Effector memory CD4-positive, alpha-beta T cell (primary cell): ENCODE results near the gene NID2.

Experiments used
- DNase-seq, 3 donors: peaks; one replicate each; pipeline ENCODE4 v3.0.0-alpha.2; 2020
- H3K27ac ChIP-seq: 2 replicates; pipeline ENCODE4 v1.7.0; 2013; ENCODE audit warnings: mild to moderate bottlenecking, low read length, moderate library complexity; ENCODE audit not compliant: insufficient read depth, poor library complexity, severe bottlenecking
- H3K27me3 ChIP-seq: replicated peaks from 2 replicates; pipeline ENCODE4 v1.7.0; 2013; ENCODE audit warnings: mild to moderate bottlenecking, low read length; ENCODE audit not compliant: insufficient read depth, control insufficient read depth, poor library complexity, severe bottlenecking
- H3K36me3 ChIP-seq: 2 replicates; pipeline ENCODE4 v1.7.0; 2013; ENCODE audit warnings: mild to moderate bottlenecking, low read length, moderate library complexity; ENCODE audit not compliant: control insufficient read depth, insufficient read depth
- H3K4me1 ChIP-seq: 2 replicates; pipeline ENCODE4 v1.7.0; 2013; ENCODE audit warnings: low read length, mild to moderate bottlenecking; ENCODE audit not compliant: control insufficient read depth, insufficient read depth, poor library complexity, severe bottlenecking
- H3K4me3 ChIP-seq: 2 replicates; pipeline ENCODE4 v1.7.0; 2013; ENCODE audit warnings: low read length, low read depth, mild to moderate bottlenecking; ENCODE audit not compliant: insufficient read depth, poor library complexity, severe bottlenecking
- H3K9me3 ChIP-seq: 2 replicates; pipeline ENCODE4 v1.7.0; 2013; ENCODE audit warnings: mild to moderate bottlenecking, low read length, moderate library complexity; ENCODE audit not compliant: control insufficient read depth

NID2 gene

DNA sequence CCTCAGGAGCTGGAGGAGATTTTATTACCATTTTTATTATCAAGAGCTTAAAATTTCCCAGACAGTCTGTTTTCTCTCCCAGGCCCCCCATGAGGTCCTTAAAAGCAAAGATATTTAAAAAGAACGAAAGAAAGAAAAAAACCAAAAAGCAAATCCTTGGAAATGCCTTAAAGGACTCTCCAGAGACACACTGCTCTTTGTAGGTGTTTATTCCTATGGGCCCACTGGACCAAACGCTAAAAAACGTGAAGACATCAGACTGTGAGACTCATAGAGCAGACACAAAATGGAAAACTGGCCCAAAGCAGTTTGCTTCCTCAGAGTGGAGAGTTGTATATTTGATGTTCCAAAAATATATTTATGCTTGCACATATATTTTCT is 1.2 kb upstream of the NID2 start:
- H3K27me3 ChIP-seq, result peaks cover 12% of the 10 kb centered on the region
- no peak for DNase-seq
- H3K36me3 ChIP-seq, result no peaks in the 10 kb centered on the region
- no peaks in the 10 kb centered on the region for H3K9me3 ChIP-seq
- no peak overlapping the region for H3K27ac ChIP-seq
- peaks cover 21% of the 10 kb centered on the region for H3K4me1 ChIP-seq
- H3K4me3 ChIP-seq, result no peak overlapping the region

DNA sequence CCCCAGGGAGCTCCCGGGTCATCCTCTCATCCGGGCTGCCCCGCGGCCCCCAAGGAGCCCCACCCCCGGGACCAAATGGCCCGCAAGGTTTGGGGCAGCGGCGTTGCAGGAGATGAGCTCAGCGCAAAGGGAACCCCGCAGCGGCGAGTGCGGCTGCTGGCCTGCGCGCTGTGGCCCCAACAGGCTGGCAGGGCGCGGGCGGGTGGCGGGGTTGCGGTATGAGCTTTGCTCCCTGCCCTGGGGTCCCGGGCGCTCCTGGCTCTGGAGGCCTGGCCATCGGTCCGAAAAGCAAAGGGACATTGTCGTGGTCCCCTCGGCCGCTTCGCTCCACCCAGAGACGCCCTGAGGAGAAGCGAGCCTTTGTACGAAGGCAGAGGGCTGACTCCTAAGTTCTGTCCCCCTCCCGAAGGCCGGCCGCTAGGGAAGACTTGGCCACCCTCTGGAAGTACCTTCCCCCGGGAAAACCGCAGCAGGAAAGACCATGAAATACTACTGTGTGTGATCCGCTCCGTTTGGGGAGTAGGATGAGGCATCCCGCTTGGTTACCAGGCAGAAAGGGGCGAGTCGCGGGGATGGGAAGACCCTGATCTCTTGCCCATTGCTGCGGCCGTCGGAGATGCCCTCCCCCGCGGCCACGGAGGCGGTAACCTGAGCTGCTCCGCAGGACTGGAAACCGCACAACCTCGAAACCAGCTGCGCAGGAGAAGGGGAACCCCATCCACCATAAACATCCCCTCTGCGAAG is 620 bp upstream of the NID2 start:
- Histone ChIP-seq H3K4me1 (peaks cover 21% of the 10 kb centered on the region), H3K27ac (no peak overlapping the region), H3K27me3 (peaks cover 12% of the 10 kb centered on the region), H3K4me3 (peak overlapping the region; percentile 64), H3K9me3 (no peaks in the 10 kb centered on the region), H3K36me3 (no peaks in the 10 kb centered on the region)
- DNase-seq, result no peak

DNA sequence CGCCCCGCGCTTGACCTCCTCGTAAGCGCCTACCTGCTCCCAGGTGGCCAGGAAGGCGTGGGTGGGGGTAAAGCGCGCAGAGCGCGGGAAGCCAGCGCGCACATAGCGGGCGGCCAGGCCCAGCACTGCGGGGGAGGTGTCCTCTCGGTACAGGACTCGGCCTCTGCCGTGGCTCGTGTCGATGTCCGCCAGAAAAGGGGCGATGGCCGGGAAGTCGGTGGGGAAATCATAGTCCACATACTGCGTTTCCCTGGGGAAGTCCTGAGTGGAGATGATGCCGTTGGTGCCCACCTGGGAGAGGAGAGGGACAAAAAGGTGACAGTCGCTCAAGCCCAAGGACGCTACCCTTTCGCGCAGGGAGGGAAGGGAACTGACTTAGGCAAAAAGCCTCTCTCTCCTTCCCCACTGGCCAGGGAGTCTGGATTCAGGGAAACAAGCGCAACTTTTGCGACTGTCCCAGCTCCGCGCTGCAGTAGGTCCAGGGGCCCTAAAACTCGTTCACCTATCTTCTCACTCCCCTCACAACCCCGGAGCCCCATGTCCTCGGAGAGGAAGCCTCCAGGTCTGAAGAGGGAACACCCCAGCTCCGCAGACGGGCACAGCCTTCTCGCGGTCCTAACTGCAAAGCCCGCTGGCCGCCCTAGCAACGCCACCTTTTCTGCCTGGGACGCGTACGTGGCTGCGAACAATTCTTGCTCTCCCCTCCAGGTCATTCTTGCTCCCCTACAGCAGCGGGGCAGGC is 815 bp downstream of the NID2 start:
- Histone ChIP-seq H3K4me3 (peak overlapping the region; percentile 64), H3K4me1 (peaks cover 21% of the 10 kb centered on the region), H3K27me3 (peaks cover 12% of the 10 kb centered on the region), H3K9me3 (no peaks in the 10 kb centered on the region), H3K27ac (no peak overlapping the region), H3K36me3 (no peaks in the 10 kb centered on the region)
- DNase-seq, result no peak

DNA sequence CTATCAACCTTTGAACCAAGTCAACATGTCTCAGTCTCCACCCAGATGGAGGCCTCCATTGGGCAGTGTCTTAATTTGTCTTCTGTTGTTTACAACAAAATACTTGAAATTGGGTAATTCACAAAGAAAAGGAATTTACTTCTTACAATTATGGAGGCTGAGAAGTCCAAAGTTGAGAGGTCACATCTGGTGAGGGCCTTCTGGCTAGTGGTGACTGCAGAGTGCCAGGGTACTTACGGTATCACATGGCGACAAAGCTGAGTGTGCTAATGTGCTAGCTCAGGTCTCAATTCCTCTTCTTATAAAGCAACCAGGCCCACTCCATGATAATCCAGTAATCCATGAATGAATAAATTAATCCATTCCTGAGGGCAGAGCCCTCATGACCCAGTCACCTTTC is 4.7 kb downstream of the NID2 start:
- Histone ChIP-seq H3K9me3 (no peaks in the 10 kb centered on the region), H3K36me3 (no peaks in the 10 kb centered on the region), H3K4me3 (no peak overlapping the region), H3K4me1 (peaks cover 14% of the 10 kb centered on the region), H3K27me3 (peaks cover 9% of the 10 kb centered on the region), H3K27ac (no peak overlapping the region)
- no peak for DNase-seq

DNA sequence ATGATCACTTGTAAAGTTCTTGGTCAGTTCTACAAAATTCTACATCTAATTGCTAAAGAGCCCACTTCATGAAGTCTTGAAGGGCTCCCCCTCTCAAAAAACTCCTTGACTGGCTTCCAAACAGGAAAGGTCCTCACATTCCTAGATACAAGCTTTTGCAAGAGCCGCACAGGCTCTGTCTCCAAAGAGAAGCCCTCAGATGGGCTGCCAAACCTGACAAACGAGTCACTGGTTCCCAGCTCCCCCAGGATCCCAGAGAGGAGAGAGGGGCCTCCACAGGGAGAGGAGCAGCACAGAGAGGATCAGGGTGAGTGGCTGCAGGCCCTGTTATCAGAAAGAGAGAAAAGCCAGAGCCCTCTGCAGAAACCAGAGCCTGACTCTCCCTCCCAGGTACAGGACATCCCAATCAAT is 5.8 kb downstream of the NID2 start:
- no peak for DNase-seq
- Histone ChIP-seq H3K9me3 (no peaks in the 10 kb centered on the region), H3K27me3 (peaks cover 6% of the 10 kb centered on the region), H3K4me3 (no peak overlapping the region), H3K27ac (no peak overlapping the region), H3K36me3 (no peaks in the 10 kb centered on the region), H3K4me1 (peaks cover 5% of the 10 kb centered on the region)

DNA sequence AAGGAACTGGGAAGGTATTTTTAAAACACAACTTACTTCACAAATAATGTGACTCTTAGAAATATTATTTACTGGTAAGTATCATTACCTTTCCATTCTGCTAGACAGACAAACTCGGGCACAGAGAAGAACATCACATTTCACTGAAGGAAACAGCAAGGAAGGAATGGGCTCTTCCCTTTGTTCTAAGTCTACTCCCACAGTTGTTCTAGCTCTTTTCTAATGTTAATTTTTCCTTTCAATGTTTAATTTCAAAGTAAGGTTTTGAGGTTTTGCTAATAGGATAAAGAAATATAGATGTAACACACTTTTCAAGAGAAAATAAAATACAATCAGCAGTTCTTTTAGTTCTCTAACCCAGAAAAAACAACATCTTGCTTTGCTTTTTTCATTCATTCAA is 7.0 kb downstream of the NID2 start:
- no peaks in the 10 kb centered on the region for H3K27me3 ChIP-seq
- no peaks in the 10 kb centered on the region for H3K4me1 ChIP-seq
- H3K36me3 ChIP-seq, result no peaks in the 10 kb centered on the region

DNA sequence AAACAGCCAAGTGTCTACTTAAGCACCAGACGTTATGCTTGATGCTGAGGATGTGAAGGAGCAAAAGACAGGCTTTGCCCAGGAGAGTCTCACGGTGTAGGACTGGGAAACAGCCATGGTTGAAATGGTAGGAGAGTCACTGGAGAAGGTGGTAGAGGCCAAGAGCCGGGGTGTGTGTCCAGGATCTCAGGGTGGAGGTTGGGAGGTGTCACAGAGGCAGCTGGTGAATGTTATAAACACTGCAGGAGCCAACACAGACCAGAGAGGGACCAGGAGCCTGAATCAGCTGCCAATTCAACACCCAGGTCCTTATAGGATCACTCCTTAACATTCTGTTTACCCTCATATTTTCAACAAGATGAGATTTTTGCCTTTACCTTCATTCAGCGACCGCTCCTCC is 7.5 kb downstream of the NID2 start:
- no peak overlapping the region for H3K4me3 ChIP-seq
- H3K27me3 ChIP-seq, result no peaks in the 10 kb centered on the region
- H3K27ac ChIP-seq, result no peak overlapping the region
- no peaks in the 10 kb centered on the region for H3K4me1 ChIP-seq
- DNase-seq, result no peak
- H3K9me3 ChIP-seq, result no peaks in the 10 kb centered on the region
- H3K36me3 ChIP-seq, result no peaks in the 10 kb centered on the region

More for the DNA sequence above, 7.0 kb downstream of the NID2 start:
- Histone ChIP-seq H3K9me3 (no peaks in the 10 kb centered on the region), H3K27ac (no peak overlapping the region), H3K4me3 (no peak overlapping the region)
- no peak for DNase-seq

DNA sequence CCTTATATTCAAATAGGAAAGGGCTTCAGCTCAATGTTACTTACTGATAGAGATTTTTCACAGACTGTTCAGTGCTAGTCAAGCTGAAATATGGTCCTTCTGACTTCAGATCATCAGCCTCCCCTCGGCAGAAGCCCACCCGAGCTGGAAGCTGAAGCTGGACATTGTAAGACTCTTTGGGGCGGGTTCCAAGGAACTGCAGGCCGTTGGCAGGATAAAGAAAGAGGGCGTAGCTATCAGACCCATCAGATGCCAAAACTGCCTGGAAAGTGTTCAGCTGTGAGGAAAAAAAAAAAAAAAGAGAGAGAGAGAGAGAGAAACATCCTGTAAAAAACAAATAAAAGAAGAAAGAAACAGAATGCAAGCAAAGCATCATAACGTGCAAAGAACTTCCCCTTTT is 8.8 kb downstream of the NID2 start:
- no peaks in the 10 kb centered on the region for H3K9me3 ChIP-seq
- H3K36me3 ChIP-seq, result no peaks in the 10 kb centered on the region
- H3K4me1 ChIP-seq, result no peaks in the 10 kb centered on the region
- H3K27ac ChIP-seq, result no peak overlapping the region
- no peak for DNase-seq
- no peak overlapping the region for H3K4me3 ChIP-seq
- no peaks in the 10 kb centered on the region for H3K27me3 ChIP-seq

DNA sequence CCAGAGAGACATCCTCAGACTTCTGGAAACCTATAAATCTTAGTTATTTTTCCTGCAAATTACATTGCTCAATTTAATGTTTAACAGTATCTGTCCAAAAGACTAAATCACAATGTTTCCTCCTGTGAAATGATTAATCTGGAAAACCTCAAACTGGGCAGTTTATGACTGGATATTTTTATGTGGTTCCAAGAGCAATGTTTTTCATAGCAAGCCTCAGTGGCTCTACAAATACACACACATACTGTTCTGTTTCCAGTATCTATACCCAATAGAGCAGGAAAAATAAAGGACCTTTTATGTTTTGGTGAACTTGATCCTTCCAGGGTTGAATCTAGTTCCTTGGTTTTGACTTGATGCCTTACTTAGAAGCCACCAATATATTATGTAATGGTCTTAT is 9.2 kb downstream of the NID2 start:
- Histone ChIP-seq H3K4me3 (no peak overlapping the region), H3K36me3 (no peaks in the 10 kb centered on the region), H3K9me3 (no peaks in the 10 kb centered on the region), H3K4me1 (no peaks in the 10 kb centered on the region), H3K27me3 (no peaks in the 10 kb centered on the region), H3K27ac (no peak overlapping the region)
- no peak for DNase-seq

DNA sequence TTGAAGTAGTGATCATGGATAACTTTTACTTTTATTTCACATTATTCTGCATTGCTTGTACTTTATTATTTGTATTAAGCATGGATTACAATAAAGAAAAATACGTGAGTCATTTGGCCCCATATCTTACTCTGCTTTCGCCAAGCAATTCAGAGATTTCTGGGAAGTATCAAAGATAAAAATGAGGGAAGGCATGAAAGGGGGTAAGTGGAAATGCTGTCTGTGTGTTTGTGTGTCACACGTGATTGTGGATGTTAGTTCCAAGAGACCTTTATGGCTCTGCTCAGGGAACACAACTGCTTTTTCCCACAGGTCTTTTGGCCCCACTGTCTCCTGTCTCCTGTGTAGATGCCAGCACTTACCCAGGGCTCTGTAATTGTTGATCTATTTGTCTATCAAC is 10.5 kb downstream of the NID2 start:
- Histone ChIP-seq H3K4me1 (no peaks in the 10 kb centered on the region), H3K9me3 (no peaks in the 10 kb centered on the region), H3K4me3 (no peak overlapping the region), H3K36me3 (no peaks in the 10 kb centered on the region), H3K27ac (no peak overlapping the region), H3K27me3 (no peaks in the 10 kb centered on the region)
- no peak for DNase-seq
